GM12891 (cell line): ENCODE data around the gene CD86.
"Not testable (repeated sequence)": the region's sequence is repeated elsewhere in the genome, so short reads cannot be mapped to it uniquely, and the experiment has no call there.

Source experiments
- DNase-seq: peaks from one replicate; pipeline ENCODE4 v3.0.0; 2011; ENCODE audit warnings: low spot score; ENCODE audit not compliant: insufficient read length
- FAIRE-seq: peaks from 2 replicates; lab custom pipeline; 2011; peaks lifted over from hg19 to GRCh38; lab: Jason Lieb, UNC
- PAX5 ChIP-seq: IDR thresholded peaks from 2 replicates; pipeline ENCODE4 v1.6.1; 2011; ENCODE audit warnings: low read length, moderate library complexity, mild to moderate bottlenecking; ENCODE audit not compliant: insufficient read depth, severe bottlenecking
- POLR2A ChIP-seq: IDR thresholded peaks from 2 replicates; pipeline ENCODE4 v1.6.1; 2011; ENCODE audit warnings: low read depth, low read length, control low read depth
- POLR2AphosphoS5 ChIP-seq: IDR thresholded peaks from 2 replicates; pipeline ENCODE4 v1.6.1; 2011; ENCODE audit warnings: low read depth, low read length, control low read depth
- POU2F2 ChIP-seq: IDR thresholded peaks from 2 replicates; pipeline ENCODE4 v1.6.1; 2011; ENCODE audit warnings: low read depth, mild to moderate bottlenecking, control low read depth, low read length, moderate library complexity
- SPI1 ChIP-seq: IDR thresholded peaks from 2 replicates; pipeline ENCODE4 v1.6.1; 2011; ENCODE audit warnings: low read depth, low read length, control low read depth
- TAF1 ChIP-seq: IDR thresholded peaks from 2 replicates; pipeline ENCODE4 v1.6.1; 2011; ENCODE audit warnings: low read depth, low read length, control low read depth

CD86 gene

DNA sequence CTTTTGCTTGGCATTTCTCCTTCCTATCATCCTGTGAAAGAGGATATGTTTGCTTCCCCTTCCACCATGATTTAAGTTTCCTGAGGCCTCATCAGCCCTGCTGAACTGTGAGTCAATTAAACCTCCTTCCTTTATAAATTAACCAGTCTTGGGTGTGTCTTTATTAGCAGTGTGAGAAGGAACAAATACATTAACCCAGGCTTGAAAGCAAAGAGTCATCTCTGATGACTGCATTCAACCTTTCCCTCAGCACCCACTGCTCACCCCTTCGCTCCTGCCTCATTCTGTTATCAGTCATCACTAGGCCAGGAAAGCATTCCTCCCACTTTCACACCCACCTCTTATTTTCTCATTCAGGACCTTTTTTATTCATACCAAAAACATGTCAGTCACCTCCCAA lies 68.7 kb downstream of the CD86 start:
- no peak for DNase-seq
- TF ChIP-seq TAF1 (no peak), POLR2A (no peak), POU2F2 (no peak), POLR2AphosphoS5 (no peak), PAX5 (no peak), SPI1 (no peak)
- FAIRE-seq = no peak

DNA sequence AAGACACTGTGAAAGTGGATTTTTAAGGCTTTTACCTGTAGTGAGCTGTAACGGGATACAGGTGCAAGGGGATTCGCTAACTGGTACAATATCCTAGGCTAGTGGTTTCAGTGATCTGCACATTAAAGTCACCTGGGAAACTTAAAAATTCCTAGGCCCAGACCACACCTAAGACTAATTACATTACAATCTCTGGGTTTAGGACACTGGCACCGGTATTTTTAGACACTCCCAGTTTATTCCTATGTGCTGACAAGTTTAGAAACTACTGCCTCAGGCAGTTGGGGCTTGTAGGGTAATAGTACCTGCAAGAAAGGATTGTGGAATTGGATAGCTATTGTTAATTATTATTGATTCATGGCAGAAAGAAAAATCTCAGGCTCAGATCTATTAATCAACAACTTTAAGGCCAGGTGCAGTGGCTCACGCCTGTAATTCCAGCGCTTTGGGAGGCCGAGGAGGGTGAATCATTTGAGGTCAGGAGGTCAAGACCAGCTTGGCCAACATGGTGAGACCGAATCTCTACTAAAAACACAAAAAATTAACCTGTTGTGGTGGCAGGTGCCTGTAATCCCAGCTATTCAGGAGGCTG lies 77.9 kb downstream of the CD86 start:
- TF ChIP-seq POLR2A (no peak), POU2F2 (no peak), POLR2AphosphoS5 (no peak), PAX5 (no peak), TAF1 (no peak), SPI1 (no peak)
- FAIRE-seq (no peak), DNase-seq (no peak)

DNA sequence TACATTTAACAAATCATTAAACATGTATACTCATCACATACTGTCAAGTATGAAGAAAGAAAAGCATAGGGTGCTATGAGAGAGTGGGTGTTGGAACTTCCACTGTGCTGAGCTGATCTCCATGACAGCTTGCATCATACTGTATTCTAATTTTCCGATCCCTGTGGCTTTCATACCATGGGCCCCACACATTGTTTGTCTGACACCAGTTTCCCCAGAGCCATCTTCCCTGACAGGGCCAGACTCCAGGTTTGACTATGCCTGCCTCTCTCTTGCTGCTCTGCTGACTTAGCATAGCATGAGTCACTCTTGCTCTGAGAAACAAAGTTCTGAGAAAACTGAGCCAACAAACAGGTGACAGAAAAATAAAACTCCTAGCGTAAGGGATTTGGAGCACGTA lies 91.3 kb downstream of the CD86 start:
- no peak for DNase-seq
- no peak for FAIRE-seq
- TF ChIP-seq POLR2A = no peak
- TF ChIP-seq PAX5 = no peak
- TF ChIP-seq POLR2AphosphoS5 = no peak
- no peak for TF ChIP-seq TAF1
- no peak for TF ChIP-seq POU2F2
- TF ChIP-seq SPI1 = no peak

DNA sequence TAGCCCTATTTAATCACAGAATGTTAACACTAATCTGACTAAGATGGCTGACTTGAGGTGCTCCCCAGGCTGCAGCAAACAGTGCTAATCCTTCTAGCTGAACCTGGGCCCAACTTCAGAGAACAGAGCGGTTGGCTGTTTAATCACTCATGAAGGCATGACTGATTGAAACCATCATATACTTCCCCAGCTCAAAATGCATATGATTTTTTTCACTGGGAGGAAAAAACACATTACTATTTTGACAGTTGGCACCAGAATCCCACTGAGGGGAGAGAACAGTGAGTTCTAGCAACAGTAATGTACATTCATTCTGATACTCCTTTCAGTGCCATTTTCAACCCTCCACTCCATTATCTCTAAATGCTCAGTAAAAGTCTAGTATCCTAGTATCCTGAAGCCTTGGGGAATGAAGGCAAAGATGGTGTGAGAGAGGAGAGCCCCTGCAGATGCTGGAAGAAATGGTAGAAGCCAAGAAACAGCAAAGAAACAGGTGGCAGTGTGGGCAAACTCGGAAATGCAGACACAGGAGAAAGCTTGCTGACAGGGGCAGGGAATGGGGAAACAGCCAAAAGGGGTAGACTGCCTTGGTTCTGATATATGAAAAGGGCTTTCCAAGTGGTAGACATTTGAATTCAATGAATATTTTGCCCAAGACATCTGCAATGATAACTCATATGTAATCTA lies 93.9 kb downstream of the CD86 start:
- DNase-seq (no peak), FAIRE-seq (no peak)
- TF ChIP-seq SPI1 = no peak
- no peak for TF ChIP-seq POLR2A
- no peak for TF ChIP-seq POU2F2
- TF ChIP-seq POLR2AphosphoS5 = no peak
- no peak for TF ChIP-seq PAX5
- TF ChIP-seq TAF1 = no peak

DNA sequence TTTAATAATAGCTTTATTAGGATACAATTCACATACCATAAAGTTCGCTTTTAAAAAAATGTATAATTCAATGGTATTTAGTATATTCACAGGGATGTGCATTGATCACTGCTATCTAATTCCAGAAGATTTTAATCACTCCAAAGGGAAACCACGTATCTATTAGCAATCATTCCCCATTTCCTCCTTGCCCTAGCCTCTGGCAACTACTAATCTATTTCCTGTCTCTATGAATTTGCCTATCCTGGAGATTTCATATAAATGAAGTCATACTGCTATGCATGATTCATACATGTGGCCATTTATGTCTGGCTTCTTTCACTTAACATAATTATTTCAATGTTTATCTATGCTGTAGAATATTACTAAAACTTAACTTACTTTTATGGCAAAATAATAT lies 96.3 kb downstream of the CD86 start:
- no peak for FAIRE-seq
- DNase-seq = no peak
- TF ChIP-seq SPI1 = no peak
- no peak for TF ChIP-seq TAF1
- no peak for TF ChIP-seq POLR2A
- no peak for TF ChIP-seq POU2F2
- no peak for TF ChIP-seq PAX5
- no peak for TF ChIP-seq POLR2AphosphoS5

DNA sequence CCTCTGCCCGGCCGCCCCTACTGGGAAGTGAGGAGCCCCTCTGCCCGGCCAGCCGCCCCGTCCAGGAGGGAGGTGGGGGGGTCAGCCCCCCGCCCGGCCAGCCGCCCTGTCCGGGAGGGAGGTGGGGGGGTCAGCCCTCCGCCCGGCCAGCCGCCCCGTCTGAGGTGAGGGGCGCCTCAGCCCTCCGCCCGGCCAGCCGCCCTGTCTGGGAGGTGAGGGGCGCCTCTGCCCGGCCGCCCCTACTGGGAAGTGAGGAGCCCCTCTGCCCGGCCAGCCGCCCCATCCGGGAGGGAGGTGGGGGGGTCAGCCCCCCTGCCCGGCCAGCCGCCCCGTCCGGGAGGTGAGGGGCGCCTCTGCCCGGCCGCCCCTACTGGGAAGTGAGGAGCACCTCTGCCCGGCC lies 109.8 kb downstream of the CD86 start:
- DNase-seq, FAIRE-seq: not testable (repeated sequence)

DNA sequence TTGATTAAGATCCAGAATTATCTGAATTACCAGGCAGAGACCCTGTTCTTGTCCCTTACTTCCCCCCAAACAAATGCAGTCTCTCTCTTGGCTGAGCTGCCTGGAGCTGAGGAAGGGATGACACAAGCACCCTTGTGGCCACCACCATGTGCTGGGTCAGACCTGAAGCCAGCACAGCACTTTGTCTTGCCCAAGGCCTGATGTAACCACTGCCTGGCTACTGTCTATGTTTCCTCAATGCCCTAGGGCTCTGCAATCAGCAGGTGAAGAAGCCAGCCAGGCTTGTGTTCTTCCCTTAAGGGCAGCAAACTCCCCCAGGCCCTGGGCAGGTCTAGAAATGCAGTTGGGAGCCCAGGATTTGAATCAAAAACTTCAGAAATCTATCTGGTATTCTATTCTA lies 112.5 kb downstream of the CD86 start:
- DNase-seq = no peak
- no peak for TF ChIP-seq POU2F2
- no peak for TF ChIP-seq TAF1
- TF ChIP-seq PAX5 = no peak
- no peak for TF ChIP-seq SPI1
- no peak for TF ChIP-seq POLR2AphosphoS5
- no peak for TF ChIP-seq POLR2A
- no peak for FAIRE-seq

DNA sequence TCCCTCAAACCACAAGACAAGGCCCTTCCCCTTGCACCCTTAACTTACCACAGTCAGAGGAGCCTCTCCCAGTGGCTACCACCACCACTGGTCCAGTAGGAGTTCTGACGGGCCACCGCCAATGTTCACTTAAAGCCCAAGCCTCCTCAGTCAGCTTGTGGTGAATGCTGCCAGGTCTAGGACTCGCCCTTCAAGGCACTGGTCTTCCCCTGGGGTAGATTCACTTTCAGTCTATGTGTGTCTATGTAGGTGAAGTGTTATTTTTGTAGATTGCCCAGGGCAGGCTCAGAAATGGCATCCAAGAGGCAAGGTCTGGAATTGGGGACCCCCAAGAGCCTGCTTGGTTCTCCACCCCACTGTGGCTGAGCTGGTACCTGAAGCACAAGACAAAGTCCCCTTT lies 112.9 kb downstream of the CD86 start:
- FAIRE-seq = no peak
- DNase-seq = no peak
- TF ChIP-seq POU2F2 (no peak), PAX5 (no peak), TAF1 (no peak), POLR2AphosphoS5 (no peak), SPI1 (no peak), POLR2A (no peak)

DNA sequence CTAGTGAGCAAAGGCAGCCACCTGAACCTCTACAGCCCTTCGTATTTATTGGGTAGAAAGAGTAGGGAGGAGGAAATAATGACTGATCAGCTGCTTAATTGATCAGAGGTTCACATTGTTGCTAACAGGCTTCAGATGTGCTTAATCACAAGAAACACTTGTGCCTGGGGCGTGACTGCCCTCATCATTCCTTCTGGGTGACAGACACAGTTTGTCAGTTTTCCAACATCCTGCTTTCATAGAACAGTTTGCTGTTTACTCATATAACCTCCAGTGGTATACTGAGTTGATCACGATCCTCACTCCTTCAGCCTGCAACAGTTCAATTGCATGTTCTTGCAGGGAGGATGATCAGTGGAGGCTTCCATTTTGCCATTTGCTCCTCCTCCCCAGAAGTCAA lies 114.7 kb downstream of the CD86 start:
- no peak for DNase-seq
- no peak for FAIRE-seq
- TF ChIP-seq PAX5 = no peak
